ENCODE results near the gene PELO.

DNA sequence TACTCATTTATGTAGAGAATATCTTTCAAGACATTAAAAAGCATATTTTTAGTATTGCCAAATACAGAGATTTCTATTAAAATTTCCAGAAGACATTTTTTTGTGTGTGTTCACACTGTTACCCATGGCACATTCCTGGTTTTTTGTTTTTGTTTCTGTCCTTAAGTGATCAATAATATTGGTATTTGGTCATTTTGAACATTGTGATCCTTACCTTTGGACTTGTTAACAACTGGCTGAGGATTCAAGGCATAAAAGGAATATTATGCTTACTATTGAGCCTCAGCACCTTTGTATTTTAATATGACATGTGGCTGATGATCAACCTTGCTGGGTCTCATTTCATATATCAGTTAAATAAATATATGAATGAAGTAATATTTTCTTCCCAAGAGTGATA lies 41.9 kb downstream of the PELO start:
- TF ChIP-seq, protein P1, sequence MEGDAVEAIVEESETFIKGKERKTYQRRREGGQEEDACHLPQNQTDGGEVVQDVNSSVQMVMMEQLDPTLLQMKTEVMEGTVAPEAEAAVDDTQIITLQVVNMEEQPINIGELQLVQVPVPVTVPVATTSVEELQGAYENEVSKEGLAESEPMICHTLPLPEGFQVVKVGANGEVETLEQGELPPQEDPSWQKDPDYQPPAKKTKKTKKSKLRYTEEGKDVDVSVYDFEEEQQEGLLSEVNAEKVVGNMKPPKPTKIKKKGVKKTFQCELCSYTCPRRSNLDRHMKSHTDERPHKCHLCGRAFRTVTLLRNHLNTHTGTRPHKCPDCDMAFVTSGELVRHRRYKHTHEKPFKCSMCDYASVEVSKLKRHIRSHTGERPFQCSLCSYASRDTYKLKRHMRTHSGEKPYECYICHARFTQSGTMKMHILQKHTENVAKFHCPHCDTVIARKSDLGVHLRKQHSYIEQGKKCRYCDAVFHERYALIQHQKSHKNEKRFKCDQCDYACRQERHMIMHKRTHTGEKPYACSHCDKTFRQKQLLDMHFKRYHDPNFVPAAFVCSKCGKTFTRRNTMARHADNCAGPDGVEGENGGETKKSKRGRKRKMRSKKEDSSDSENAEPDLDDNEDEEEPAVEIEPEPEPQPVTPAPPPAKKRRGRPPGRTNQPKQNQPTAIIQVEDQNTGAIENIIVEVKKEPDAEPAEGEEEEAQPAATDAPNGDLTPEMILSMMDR (IDR thresholded peaks at IDR 0.05), result no peak
- no peak for TF ChIP-seq POLR2A (IDR thresholded peaks at IDR 0.05)
